ENCODE measurements around the gene PRDM16.

GRCh38 chr1:3230553-3230952, 161.6 kb downstream of the PRDM16 start:
- TF ChIP-seq ZNF791 (tag by site-specific recombination; IDR thresholded peaks at IDR 0.05): no peak
- no peak for TF ChIP-seq ZNF362 (tag by site-specific recombination; IDR thresholded peaks at IDR 0.05)
- TF ChIP-seq CTCF (tag by site-specific recombination; IDR thresholded peaks at IDR 0.05): no peak
- TF ChIP-seq MYNN (tag by site-specific recombination; IDR thresholded peaks at IDR 0.05; ENCODE audit: borderline replicate concordance): no peak
- no peak for TF ChIP-seq ZNF274 (IDR thresholded peaks at IDR 0.05; ENCODE audit: low read length)
- TF ChIP-seq ZNF274 (tag by site-specific recombination; IDR thresholded peaks at IDR 0.05; ENCODE audit: borderline replicate concordance): no peak
- TF ChIP-seq BCL11A (tag by site-specific recombination; IDR thresholded peaks at IDR 0.05; ENCODE audit: low read depth): no peak
- TF ChIP-seq YY1 (tag by site-specific recombination; IDR thresholded peaks at IDR 0.05): no peak
- TF ChIP-seq ZNF645 (tag by site-specific recombination; IDR thresholded peaks at IDR 0.05): no peak
